GM18870 (cell line): ENCODE results near the gene ADGRB3.
"Not testable (repeated sequence)": the region's sequence is repeated elsewhere in the genome, so short reads cannot be mapped to it uniquely, and the experiment has no call there.

Experiments used
- ATAC-seq: cut with Tn5 transposase; IDR thresholded peaks from one replicate; pipeline ENCODE4 v1.9.1; 2021; ENCODE audit warnings: moderate library complexity; ENCODE audit not compliant: unreplicated experiment

ADGRB3 gene

GRCh38 chr6:69216127-69216526, 581.0 kb downstream of the ADGRB3 start:
- no peak for ATAC-seq

- no peak for ATAC-seq
Observed at GRCh38 chr6:69217343-69217742, 582.3 kb downstream of the ADGRB3 start.

DNA sequence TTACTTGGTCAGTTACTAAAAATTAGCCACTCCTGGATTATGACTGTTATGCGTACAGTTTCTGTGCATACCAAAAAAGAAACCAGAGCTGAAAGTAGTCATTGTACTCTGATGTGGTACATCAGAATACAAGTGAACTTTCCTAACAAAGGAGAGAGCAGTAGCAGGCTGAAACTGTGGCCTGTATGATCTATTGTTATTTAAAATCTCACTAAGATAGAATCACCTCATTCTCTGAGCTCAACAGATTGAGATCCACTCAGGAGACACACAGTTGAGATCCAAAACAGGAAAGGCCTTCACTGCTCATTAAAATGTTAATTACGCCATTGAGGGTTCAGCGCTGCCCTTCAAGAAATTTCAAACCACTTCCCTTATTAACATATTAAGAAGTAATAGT, 585.3 kb downstream of the ADGRB3 start:
- no peak for ATAC-seq

- ATAC-seq, result no peak
Observed at GRCh38 chr6:69232008-69232407, 596.9 kb downstream of the ADGRB3 start.

DNA sequence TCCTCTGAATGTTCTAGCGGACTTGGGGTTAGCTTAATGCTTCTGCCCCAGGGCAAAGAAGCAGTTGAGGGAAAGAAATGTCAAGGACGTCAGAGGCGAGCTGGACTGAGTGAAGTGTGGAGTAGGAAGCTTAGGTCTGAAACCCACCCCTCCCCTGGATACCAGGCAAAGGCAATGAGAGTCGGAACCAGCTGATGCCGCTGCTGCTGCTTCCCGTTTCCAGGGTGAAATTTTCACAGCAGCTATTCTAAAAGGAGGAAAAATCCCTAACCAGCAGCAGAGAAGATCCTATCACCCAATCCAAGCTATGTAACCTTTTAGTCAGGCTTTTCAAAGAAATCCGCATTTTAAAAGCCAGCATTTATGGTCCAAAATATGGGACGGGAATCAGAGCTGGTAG, 597.4 kb downstream of the ADGRB3 start:
- no peak for ATAC-seq

- peak; percentile 65 for ATAC-seq
Observed at GRCh38 chr6:69232911-69233448, 597.9 kb downstream of the ADGRB3 start.

DNA sequence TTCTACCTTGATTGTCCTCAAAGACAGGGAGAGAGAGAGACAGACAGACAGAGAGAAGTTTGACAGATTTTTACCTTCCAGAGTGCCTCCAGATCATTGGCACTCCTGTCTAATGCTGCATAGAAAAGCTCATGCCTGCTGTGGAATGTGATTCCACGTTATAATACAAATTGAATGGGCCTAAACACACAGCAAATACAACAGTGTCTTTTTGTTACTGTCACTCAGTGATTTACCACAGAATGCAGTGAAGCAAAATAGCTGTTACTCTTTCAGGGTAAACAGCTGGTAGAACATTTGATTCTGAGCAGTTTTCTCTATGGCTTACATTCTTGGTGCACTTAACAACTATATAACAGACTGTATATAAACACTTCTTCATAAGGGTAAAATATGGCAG, 603.0 kb downstream of the ADGRB3 start:
- no peak for ATAC-seq

DNA sequence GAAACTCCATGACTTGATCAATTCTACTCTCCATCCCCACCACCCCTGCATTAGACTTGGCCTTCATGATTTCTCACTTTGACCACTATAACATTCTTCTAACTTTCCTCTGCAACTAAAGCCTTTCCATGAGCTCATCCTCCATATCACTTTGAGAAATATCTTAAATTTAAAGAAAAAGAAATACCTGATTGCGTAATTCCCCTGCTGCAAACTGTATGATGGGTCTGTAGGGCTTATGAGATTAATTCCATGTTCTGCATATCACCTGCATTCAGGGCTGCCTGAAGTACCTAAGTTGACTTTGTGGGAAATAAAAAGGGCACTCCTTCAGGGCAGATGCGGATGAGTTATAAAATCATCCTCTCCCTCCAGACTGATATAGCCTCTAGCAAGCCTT, 611.9 kb downstream of the ADGRB3 start:
- no peak for ATAC-seq

- ATAC-seq, result no peak
Observed at GRCh38 chr6:69261010-69261409, 625.9 kb downstream of the ADGRB3 start.

DNA sequence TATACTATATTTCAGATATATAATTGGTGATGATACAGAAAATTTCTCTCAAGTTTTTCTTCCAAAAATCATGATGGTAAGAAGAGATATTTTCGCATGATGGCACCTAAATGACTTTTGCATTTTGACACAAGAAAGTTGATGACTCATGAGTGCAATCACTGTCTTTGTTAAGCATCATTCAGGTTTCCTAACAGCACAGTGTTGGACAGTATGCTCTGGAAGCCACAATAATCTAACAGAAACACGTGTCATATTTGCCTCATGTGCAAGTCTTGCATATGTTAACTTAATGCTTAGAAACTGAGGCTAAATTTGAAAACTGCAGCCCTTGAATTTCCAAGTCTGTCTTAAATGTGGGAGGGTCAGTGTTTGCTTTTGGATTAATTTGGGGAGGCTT, 628.2 kb downstream of the ADGRB3 start:
- ATAC-seq, result no peak

- ATAC-seq, result no peak
Observed at GRCh38 chr6:69265090-69265489, 630.0 kb downstream of the ADGRB3 start.

DNA sequence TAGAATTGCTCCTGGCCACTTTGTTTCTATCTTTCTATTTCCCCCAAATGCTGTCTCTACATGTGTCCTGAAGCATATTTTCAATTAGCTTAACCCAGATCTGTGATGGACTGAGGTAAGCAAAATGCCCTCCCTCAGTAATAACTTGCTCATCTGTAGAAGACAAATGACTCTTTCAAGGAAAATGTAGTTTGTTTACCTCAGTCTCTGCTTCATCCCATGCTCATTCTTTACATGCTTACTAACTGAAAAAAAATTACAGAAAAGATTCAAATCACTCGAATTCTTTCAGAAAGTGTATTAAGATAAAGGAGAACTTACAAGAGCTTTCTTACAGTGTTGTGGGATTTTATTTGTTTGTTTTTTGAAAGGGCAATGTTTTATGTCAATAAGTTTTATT, 630.6 kb downstream of the ADGRB3 start:
- no peak for ATAC-seq

DNA sequence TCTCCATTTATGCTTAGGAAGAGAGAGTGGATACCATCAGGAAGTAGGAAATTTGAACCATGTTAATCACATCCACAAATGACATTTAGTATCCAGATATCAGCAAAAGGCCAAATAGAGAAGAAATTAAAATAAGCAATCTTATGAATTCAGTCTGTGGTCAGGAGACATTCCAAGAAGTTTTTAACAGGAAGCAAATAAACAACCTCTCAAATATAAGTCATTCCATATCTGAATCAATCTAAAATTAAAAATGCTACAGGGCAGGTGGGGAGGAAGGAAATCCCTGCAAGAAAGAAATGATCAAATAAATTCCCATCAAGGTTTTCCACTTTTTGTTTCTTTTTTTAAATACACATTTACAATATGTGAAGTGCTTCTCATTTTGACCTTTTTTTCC, 641.1 kb downstream of the ADGRB3 start:
- ATAC-seq, result no peak

- ATAC-seq, result no peak
Observed at GRCh38 chr6:69279805-69280204, 644.7 kb downstream of the ADGRB3 start.

DNA sequence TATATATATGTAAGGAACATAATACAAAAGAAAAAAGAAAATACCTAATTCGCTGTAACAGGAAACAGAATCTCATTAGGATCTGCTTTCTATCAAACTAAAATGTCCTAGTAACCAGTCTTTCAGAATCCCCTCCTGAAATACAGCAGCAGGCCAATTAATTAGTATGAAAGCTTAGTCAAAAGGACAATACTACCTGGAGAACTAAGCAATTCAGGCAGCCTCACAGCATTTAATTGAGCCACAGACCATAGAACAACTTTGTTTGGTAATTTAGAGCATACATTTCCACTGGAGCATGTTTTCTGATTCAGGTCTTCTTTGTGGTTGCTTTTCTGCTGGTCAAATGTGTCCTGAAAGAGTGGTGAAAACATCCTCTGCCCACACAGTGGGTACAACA, 645.8 kb downstream of the ADGRB3 start:
- no peak for ATAC-seq

GRCh38 chr6:69284176-69284730, 649.2 kb downstream of the ADGRB3 start:
- no peak for ATAC-seq

DNA sequence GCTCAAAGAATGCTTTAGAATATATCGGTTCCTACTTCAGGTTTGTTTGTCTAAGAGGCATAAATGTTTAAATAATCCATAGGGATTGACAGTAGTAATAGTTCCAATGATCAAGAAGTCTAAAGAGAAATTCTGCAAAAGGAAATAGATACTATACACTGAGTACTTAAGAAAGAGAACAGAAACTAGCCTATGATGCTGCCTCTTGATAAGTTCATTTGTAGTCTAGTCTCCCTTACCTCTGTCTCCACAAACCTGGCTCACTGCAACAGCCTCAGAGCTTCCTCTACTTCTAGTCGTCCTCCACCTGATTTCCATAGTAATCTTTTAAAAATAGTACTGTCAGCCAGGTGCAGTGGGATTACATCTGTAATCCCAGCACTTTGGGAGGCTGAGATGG, 650.0 kb downstream of the ADGRB3 start:
- ATAC-seq, result no peak

DNA sequence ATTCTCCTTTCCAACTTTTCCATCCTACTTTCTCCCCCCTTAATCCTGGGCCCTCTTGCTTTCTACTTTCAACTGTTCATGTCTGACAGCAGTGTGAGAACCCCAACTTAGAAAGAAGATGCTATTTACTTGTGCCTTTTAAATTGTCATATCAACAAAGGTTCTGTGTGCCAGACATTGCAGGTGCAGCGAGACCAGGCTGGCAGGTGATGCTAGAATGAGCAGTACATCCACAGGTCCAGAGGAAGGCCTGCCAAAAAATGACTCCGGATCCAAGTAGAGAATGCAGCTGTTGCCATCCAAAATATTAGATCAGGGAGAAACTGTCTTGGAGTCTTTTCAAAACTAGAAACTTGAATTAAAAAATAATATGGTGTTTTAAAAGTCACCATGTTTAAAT, 651.2 kb downstream of the ADGRB3 start:
- no peak for ATAC-seq

DNA sequence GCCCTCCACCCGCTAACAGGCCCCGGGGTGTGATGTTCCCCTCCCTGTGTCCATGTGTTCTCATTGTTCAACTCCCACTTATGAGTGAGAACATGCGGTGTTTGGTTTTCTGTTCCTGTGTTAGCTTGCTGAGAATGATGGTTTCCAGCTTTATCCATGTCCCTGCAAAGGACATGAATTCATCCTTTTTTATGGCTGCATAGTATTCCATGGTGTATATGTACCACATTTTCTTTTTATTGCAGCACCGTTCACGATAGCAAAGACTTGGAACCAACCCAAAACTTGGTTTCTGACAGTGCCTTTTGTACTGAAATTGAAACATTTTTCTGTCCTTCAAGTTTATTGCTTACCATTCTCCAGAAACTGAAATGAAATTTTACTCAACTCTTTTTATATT, 653.1 kb downstream of the ADGRB3 start:
- ATAC-seq, result not testable (repeated sequence)

DNA sequence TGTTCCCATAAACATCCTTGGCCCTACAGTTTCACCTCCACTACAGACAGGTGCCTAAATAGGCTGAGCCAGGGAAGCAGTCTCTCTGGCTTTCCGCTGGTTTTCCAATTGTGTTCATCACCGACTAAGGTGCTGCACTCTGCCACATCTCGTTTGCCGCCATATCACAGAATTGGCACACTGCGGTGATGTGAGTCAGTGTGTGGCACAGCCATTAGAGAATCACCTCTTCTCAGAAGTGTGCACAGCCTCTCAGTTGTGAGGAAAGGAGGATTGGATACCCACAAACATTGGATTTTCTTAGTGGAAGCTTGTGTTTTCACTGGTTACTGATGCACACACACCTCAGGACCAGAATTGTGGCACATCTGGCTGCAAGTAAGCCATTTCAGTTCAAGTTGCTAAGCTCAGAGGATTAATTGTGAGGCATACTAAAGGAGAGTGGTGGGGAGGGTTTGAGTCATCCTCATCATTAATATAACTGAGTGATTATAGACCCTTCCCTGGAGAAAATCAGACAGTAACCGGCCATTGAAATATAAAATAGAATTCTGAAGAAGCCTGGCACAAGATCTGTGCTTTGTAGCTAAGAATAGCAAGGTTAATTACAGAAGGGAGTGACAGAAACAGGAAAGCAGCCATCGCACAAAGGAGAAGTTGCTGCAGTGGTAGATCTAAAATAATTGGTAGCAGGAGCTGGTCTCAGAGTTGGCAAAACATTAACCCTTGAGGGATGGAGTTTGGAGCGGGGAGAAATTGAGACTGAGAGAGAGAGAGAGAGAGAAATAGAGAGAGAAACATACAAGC, 654.8 kb downstream of the ADGRB3 start:
- ATAC-seq, result no peak

- ATAC-seq, result no peak
Observed at GRCh38 chr6:69293471-69293870, 658.4 kb downstream of the ADGRB3 start.

GRCh38 chr6:69294407-69294806, 659.3 kb downstream of the ADGRB3 start:
- no peak for ATAC-seq

DNA sequence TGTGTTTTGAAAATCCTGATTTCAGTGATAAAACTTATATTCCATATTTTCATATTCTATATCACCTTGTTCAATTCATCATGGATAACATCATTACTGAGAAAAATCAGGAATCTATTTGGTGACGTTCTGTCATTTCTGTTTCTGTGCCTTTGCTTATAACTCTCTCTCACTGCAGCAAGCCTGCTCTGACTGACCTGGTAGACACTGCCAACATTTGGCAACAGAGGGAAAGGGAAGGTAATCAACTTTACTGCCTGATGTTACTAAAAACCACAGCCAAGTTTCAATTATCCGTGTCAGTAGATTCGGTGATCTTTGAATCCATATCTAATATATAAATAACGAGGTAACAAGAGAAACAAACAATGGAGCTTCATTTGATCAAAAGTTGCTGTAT, 659.8 kb downstream of the ADGRB3 start:
- no peak for ATAC-seq
